H4 (cell line): ENCODE measurements around the gene MRPS31. TPM values are rescaled to one million over a fixed set of nuclear protein-coding genes. Genes with fewer than 3 reads are reported as not detected.

Experiments
- total RNA-seq: library from RNA; depleted of rRNA; stranded (reverse); fragments of >200 nt; shearing (Covaris generic); gene quantifications from 2 replicates; pipeline ENCODE4 v1.2.3, GENCODE V29; 2014; rRNA removed

Gene MRPS31
- total RNA-seq, 1 experiment from 2014 or later, result 12.8 TPM

Other genes with a start within 250 kb of the MRPS31 start
- gene FOXO1, start 104.5 kb downstream of the MRPS31 start, total RNA-seq, result 1.7 and 2.1 TPM in 2 replicates
- 13.7 and 16.5 TPM in 2 replicates for gene SLC25A15, start 18.4 kb upstream of the MRPS31 start, total RNA-seq
- gene ELF1, start 248.1 kb upstream of the MRPS31 start, total RNA-seq, result 17.3 and 18.1 TPM in 2 replicates